ENCODE measurements around the gene BLOC1S4. TPM values are rescaled to one million over a fixed set of nuclear protein-coding genes. Genes with fewer than 3 reads are reported as not detected.

BLOC1S4 gene
- total and polyA plus RNA-seq, 2 donors (not counting 1 experiment from before 2014, with no cell fraction given): 26.3 to 35.5 TPM

GRCh38 chr4:6728320-6729029 lies 12.5 kb downstream of the BLOC1S4 start:
- ChIA-PET POLR2A (no interaction called here), CTCF (no interaction called here)
- intact Hi-C loops (cut with micrococcal nuclease): no loop called here
- Histone ChIP-seq H3K36me3 (replicated peaks in 1 of 2; ENCODE audit: control extremely low read depth in 1 of 2, control insufficient read depth in 1 of 2, extremely low read depth in 1 of 2, insufficient read depth in 2 of 2, low read length in 1 of 2) (no peaks in the 10 kb centered on the region), H3K79me2 (ENCODE audit: control insufficient read depth, insufficient read depth, low read length) (no peaks in the 10 kb centered on the region), H3K9me3 (ENCODE audit: control extremely low read depth in 1 of 3, control insufficient read depth in 2 of 3, insufficient read depth in 1 of 3, low read length in 2 of 3) (no peaks in the 10 kb centered on the region), H3K4me1 (ENCODE audit: control insufficient read depth in 2 of 2, insufficient read depth in 2 of 2, low read length in 2 of 2) (no peaks in the 10 kb centered on the region), H4K20me1 (ENCODE audit: control insufficient read depth, insufficient read depth, low read length, poor library complexity, severe bottlenecking) (no peaks in the 10 kb centered on the region), H3K27ac (ENCODE audit: low read length in 2 of 2) (no peak overlapping the region), H3K27me3 (replicated peaks in 1 of 4; ENCODE audit: control extremely low read depth in 1 of 4, control insufficient read depth in 3 of 4, insufficient read depth in 4 of 4, low read length in 3 of 4) (no peaks in the 10 kb centered on the region), H2AFZ (ENCODE audit: insufficient read depth, low read depth, low read length, poor library complexity, severe bottlenecking) (no peak overlapping the region), H3K9ac (ENCODE audit: low read length) (no peak overlapping the region), H3K4me3 (ENCODE audit: control extremely low read depth in 1 of 5, extremely low read depth in 1 of 5, insufficient read depth in 1 of 5, low read depth in 2 of 5, low read length in 4 of 5) (no peak overlapping the region), H3K4me2 (replicated peaks; ENCODE audit: low read depth, low read length, poor library complexity, severe bottlenecking) (no peak overlapping the region)
- Mint-ChIP-seq H3K4me3 (no peak overlapping the region), H3K9me3 (ENCODE audit: insufficient read depth) (no peaks in the 10 kb centered on the region), H3K27ac (no peak overlapping the region), H3K27me3 (peaks cover 4% of the 10 kb centered on the region), H3K4me1 (no peaks in the 10 kb centered on the region)
- DNase-seq: no peak
- ATAC-seq (ENCODE audit: low read depth): no peak
- WGBS (ENCODE audit: insufficient coverage): 93% methylated on average over 12 of the region's 15 CpGs
- TF ChIP-seq, protein P1, sequence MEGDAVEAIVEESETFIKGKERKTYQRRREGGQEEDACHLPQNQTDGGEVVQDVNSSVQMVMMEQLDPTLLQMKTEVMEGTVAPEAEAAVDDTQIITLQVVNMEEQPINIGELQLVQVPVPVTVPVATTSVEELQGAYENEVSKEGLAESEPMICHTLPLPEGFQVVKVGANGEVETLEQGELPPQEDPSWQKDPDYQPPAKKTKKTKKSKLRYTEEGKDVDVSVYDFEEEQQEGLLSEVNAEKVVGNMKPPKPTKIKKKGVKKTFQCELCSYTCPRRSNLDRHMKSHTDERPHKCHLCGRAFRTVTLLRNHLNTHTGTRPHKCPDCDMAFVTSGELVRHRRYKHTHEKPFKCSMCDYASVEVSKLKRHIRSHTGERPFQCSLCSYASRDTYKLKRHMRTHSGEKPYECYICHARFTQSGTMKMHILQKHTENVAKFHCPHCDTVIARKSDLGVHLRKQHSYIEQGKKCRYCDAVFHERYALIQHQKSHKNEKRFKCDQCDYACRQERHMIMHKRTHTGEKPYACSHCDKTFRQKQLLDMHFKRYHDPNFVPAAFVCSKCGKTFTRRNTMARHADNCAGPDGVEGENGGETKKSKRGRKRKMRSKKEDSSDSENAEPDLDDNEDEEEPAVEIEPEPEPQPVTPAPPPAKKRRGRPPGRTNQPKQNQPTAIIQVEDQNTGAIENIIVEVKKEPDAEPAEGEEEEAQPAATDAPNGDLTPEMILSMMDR (IDR thresholded peaks at IDR 0.05): no peak
- TF ChIP-seq EZH2 (IDR thresholded peaks at IDR 0.05; ENCODE audit: borderline replicate concordance, insufficient read depth, low read depth, low read length, poor library complexity, severe bottlenecking): no peak

DNA sequence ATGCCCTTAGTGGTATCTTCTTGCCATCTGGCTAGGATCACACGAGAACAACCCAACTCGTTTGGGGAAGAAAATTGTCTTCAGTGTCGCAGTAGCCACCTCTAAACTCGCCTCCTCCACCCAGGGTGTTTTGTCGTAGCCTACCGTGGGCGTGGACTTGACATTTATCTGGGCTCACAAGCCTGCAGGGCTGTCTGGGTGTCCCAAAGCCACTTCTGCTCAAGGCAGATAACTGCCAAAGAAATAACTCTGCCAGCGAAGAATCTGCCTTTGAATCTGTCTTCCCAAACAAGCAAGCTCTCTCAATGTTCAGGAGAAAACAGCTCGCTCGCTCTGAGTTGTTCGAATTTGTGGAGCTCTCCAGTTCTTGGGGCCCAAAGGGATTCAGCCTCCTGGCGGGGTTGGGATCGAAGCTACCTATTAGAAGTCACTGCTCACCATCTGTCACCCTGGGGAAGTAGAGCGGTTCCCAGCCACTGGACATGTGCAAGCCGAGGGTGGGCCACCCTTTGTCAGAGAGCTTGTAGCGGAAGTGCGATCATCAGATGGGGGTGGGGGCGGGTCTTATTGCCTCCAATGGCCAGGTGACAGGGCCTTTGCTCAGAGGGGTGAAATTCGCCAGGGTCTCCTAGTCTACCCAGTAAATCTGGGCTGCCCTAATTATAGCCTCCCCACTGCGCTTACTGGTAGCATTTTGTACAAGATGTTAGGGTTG lies 14.8 kb downstream of the BLOC1S4 start:
- H3K27me3 Mint-ChIP-seq: peaks cover 15% of the 10 kb centered on the region
- no peaks in the 10 kb centered on the region for H3K9me3 ChIP-seq (ENCODE audit: control extremely low read depth in 1 of 3, control insufficient read depth in 2 of 3, insufficient read depth in 1 of 3, low read length in 2 of 3)
- no peaks in the 10 kb centered on the region for H3K9me3 Mint-ChIP-seq (ENCODE audit: insufficient read depth)
- no peaks in the 10 kb centered on the region for H3K36me3 ChIP-seq (replicated peaks in 1 of 2; ENCODE audit: control extremely low read depth in 1 of 2, control insufficient read depth in 1 of 2, extremely low read depth in 1 of 2, insufficient read depth in 2 of 2, low read length in 1 of 2)
- H3K4me1 ChIP-seq (ENCODE audit: control insufficient read depth in 2 of 2, insufficient read depth in 2 of 2, low read length in 2 of 2): no peaks in the 10 kb centered on the region
- intact Hi-C loops (cut with micrococcal nuclease): no loop called here
- TF ChIP-seq, protein P1 (IDR thresholded peaks at IDR 0.05): no peak
- TF ChIP-seq EZH2 (IDR thresholded peaks at IDR 0.05; ENCODE audit: borderline replicate concordance, insufficient read depth, low read depth, low read length, poor library complexity, severe bottlenecking): no peak
- H3K27me3 ChIP-seq (replicated peaks in 1 of 4; ENCODE audit: control extremely low read depth in 1 of 4, control insufficient read depth in 3 of 4, insufficient read depth in 4 of 4, low read length in 3 of 4): peaks cover 0 to 3% (median 0%) of the 10 kb centered on the region in 4 experiments
- WGBS (ENCODE audit: insufficient coverage): 77% methylated on average over 16 of the region's 20 CpGs
- CTCF ChIA-PET: interaction anchor here (1.6 kb wide), 1 partner anchor 9 kb away, joined by 5 read pairs; no protein-coding TSS in a partner anchor
- POLR2A ChIA-PET: no interaction called here
- no peak overlapping the region for H3K9ac ChIP-seq (ENCODE audit: low read length)
- no peaks in the 10 kb centered on the region for H3K4me1 Mint-ChIP-seq
- H4K20me1 ChIP-seq (ENCODE audit: control insufficient read depth, insufficient read depth, low read length, poor library complexity, severe bottlenecking): no peaks in the 10 kb centered on the region
- DNase-seq (no peak), ATAC-seq (ENCODE audit: low read depth) (no peak)
- H3K79me2 ChIP-seq (ENCODE audit: control insufficient read depth, insufficient read depth, low read length): no peaks in the 10 kb centered on the region
- H3K27ac Mint-ChIP-seq: no peak overlapping the region
- H3K4me3 ChIP-seq (ENCODE audit: control extremely low read depth in 1 of 5, extremely low read depth in 1 of 5, insufficient read depth in 1 of 5, low read depth in 2 of 5, low read length in 4 of 5): no peak overlapping the region
- no peak overlapping the region for H3K4me2 ChIP-seq (replicated peaks; ENCODE audit: low read depth, low read length, poor library complexity, severe bottlenecking)
- no peak overlapping the region for H3K4me3 Mint-ChIP-seq
- H3K27ac ChIP-seq (ENCODE audit: low read length in 2 of 2): no peak overlapping the region
- H2AFZ ChIP-seq (ENCODE audit: insufficient read depth, low read depth, low read length, poor library complexity, severe bottlenecking): no peak overlapping the region
